Progenitor cell of endocrine pancreas (in vitro differentiated cells): ENCODE measurements around the gene RAB6A. TPM values are rescaled to one million over a fixed set of nuclear protein-coding genes. Genes with fewer than 3 reads are reported as not detected.
"Not testable (repeated sequence)": the region's sequence is repeated elsewhere in the genome, so short reads cannot be mapped to it uniquely, and the experiment has no call there.

Source experiments
- DNase-seq: peaks from one replicate; pipeline ENCODE4 v3.0.0; 2021; ENCODE audit warnings: low spot score; ENCODE audit not compliant: unreplicated experiment
- H3K27ac Mint-ChIP-seq: 2 replicates; pipeline ENCODE4 v1.8.0; 2021; ENCODE audit warnings: mild to moderate bottlenecking, moderate library complexity, mixed read lengths
- H3K27me3 Mint-ChIP-seq: 2 replicates; pipeline ENCODE4 v1.8.0; 2021; ENCODE audit warnings: mixed read lengths
- H3K36me3 Mint-ChIP-seq: 2 replicates; pipeline ENCODE4 v1.8.0; 2022; ENCODE audit warnings: mixed read lengths; ENCODE audit not compliant: insufficient read depth
- H3K4me1 Mint-ChIP-seq: 2 replicates; pipeline ENCODE4 v1.8.0; 2021; ENCODE audit warnings: low read depth, mixed read lengths
- H3K4me3 Mint-ChIP-seq: 2 replicates; pipeline ENCODE4 v1.8.0; 2021; ENCODE audit warnings: low read depth, mild to moderate bottlenecking, moderate library complexity, mixed read lengths
- H3K9me3 Mint-ChIP-seq: 2 replicates; pipeline ENCODE4 v1.8.0; 2021; ENCODE audit warnings: low read depth, mixed read lengths
- total RNA-seq: library from RNA; stranded (reverse); gene quantifications from 2 replicates; pipeline ENCODE4 v1.2.1, GENCODE V29; 2021
- TF ChIP-seq, protein P1 (sequence below): fragments of 200-600 bp; sonication (generic); IDR thresholded peaks from one replicate; pipeline ENCODE4 v1.5.0; 2021; ENCODE audit warnings: antibody characterized with exemption, mild to moderate bottlenecking; ENCODE audit not compliant: unreplicated experiment

The RAB6A gene
- total RNA-seq, 1 donor from 2014 or later: 88.6 TPM

DNA sequence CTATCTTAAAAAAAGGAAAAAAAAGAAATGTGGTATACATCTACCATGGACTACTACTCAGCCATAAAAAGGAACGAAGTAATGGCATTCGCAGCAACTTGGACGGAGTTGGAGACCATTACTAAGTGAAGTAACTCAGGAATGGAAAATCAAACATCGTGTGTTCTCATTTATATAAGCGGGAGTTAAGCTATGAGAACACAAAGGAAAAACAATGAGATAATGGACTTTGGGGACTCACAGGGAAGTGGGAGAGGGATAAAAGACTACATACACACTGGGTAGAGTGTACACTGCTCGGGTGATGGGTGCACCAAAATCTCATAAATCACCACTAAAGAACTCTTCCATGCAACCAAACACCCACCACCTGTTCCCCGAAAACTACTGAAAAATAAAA lies 11.8 kb downstream of the RAB6A start:
- peaks cover 1% of the 10 kb centered on the region for H3K4me1 Mint-ChIP-seq
- TF ChIP-seq, protein P1, sequence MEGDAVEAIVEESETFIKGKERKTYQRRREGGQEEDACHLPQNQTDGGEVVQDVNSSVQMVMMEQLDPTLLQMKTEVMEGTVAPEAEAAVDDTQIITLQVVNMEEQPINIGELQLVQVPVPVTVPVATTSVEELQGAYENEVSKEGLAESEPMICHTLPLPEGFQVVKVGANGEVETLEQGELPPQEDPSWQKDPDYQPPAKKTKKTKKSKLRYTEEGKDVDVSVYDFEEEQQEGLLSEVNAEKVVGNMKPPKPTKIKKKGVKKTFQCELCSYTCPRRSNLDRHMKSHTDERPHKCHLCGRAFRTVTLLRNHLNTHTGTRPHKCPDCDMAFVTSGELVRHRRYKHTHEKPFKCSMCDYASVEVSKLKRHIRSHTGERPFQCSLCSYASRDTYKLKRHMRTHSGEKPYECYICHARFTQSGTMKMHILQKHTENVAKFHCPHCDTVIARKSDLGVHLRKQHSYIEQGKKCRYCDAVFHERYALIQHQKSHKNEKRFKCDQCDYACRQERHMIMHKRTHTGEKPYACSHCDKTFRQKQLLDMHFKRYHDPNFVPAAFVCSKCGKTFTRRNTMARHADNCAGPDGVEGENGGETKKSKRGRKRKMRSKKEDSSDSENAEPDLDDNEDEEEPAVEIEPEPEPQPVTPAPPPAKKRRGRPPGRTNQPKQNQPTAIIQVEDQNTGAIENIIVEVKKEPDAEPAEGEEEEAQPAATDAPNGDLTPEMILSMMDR: no peak
- H3K36me3 Mint-ChIP-seq: peaks cover 5% of the 10 kb centered on the region
- H3K27me3 Mint-ChIP-seq: no peaks in the 10 kb centered on the region
- no peak for DNase-seq
- H3K4me3 Mint-ChIP-seq: no peak overlapping the region
- peak overlapping the region; percentile 84 for H3K27ac Mint-ChIP-seq
- H3K9me3 Mint-ChIP-seq: no peaks in the 10 kb centered on the region

DNA sequence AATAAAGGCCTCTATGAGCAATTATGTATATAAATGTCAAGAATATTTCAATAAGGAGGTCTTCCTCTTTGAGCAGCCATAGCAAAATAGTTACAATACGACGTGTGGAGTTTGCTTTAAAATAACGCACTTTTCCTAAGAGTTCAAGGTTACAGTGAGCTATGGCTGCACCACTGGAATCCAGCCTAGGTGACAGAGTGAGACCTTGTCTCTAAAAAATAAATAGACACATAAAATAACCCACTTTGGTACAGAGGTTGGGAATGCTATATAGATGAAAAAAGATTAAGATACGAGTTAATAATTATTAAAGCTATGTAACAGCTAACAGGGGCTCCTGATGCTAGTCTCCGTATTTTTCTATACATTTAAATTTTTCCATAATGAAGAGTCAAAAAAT lies 12.6 kb downstream of the RAB6A start:
- no peak for DNase-seq
- peaks cover 7% of the 10 kb centered on the region for H3K36me3 Mint-ChIP-seq
- TF ChIP-seq, protein P1: no peak
- no peaks in the 10 kb centered on the region for H3K27me3 Mint-ChIP-seq
- H3K4me1 Mint-ChIP-seq: peaks cover 3% of the 10 kb centered on the region
- H3K27ac Mint-ChIP-seq: no peak overlapping the region
- H3K9me3 Mint-ChIP-seq: no peaks in the 10 kb centered on the region
- no peak overlapping the region for H3K4me3 Mint-ChIP-seq

DNA sequence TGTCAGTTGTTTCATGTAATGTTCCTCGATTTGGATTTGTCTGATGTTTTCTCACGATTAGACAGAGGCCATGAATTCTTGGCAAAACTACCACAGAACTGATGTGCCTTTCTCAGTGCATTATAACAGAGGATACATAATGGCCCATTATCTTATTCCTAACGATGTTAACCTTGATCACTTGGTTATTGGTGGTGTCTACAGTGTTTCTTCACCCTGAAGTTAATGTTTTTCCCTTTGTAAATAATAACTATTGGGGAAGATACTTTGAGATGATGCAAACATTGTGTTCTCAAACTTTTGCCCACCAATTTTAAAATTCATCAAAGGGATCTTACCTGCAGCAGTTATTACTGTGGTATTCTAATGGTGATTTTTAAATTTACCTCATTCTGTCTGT lies 13.1 kb downstream of the RAB6A start:
- H3K4me3 Mint-ChIP-seq: no peak overlapping the region
- no peak overlapping the region for H3K27ac Mint-ChIP-seq
- H3K9me3 Mint-ChIP-seq: no peaks in the 10 kb centered on the region
- H3K36me3 Mint-ChIP-seq: peaks cover 8% of the 10 kb centered on the region
- H3K27me3 Mint-ChIP-seq: no peaks in the 10 kb centered on the region
- no peak for DNase-seq
- TF ChIP-seq, protein P1: no peak
- peaks cover 4% of the 10 kb centered on the region for H3K4me1 Mint-ChIP-seq

DNA sequence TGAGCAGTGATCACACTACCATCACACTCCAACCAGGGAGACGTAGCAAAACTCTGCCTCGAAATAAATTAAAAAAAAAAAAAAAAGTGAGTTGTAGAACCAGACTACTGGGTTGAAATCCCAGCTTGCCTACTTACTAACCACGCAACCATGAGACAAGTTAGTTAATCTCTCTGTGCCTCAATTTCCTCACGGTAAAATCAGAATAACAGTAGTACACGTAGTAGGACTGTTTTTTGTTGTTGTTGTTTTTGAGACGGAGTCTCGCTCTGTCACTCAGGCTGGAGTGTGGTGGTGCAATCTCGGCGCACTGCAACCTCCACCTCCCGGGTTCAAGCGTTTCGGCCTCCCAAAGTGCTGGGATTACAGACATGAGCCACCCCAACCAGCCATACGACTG lies 14.2 kb downstream of the RAB6A start:
- H3K4me3 Mint-ChIP-seq: no peak overlapping the region
- no peak for DNase-seq
- peaks cover 4% of the 10 kb centered on the region for H3K4me1 Mint-ChIP-seq
- H3K27me3 Mint-ChIP-seq: no peaks in the 10 kb centered on the region
- H3K36me3 Mint-ChIP-seq: peaks cover 8% of the 10 kb centered on the region
- no peaks in the 10 kb centered on the region for H3K9me3 Mint-ChIP-seq
- no peak overlapping the region for H3K27ac Mint-ChIP-seq
- TF ChIP-seq, protein P1: no peak

DNA sequence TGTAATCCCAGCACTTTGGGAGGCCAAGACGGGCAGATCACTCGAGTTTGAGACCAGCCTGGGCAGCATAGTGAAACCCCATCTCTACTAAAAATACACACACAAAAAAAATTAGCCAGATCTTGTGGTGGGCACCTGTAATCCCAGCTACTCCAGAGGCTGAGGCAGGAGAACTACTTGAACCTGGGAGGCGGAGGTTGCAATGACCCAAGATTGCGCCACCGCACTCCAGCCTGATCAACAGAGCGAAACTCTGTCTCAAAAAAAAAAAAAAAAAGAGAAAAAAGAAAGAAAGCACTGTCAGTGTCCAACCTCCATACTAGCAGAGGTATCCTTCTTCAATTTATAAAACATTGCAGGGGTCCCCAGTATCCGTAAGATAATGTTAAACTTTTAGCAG lies 17.8 kb downstream of the RAB6A start:
- Mint-ChIP-seq H3K27me3 (no peaks in the 10 kb centered on the region), H3K36me3 (peaks cover 11% of the 10 kb centered on the region), H3K4me1 (peaks cover 4% of the 10 kb centered on the region), H3K9me3 (no peaks in the 10 kb centered on the region), H3K27ac (no peak overlapping the region), H3K4me3 (no peak overlapping the region)
- TF ChIP-seq, protein P1: no peak
- no peak for DNase-seq

DNA sequence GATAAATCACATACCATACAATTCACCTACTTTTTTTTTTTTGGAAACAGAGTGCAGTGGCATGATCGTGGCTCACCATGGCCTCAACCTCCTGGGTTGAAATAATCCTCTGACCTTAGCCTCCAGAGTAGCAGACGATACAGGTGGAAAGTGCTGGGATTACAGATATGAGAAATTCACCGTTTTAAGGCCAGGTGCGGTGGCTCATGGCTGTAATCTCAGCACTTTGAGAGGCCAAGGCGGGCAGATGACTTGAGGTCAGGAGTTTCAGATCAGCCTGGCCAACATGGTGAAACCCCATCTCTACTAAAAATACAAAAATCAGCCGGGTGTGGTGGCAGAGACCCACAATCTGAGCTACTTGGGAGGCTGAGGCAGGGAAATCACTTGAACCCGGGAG lies 24.9 kb downstream of the RAB6A start:
- not testable (repeated sequence) for H3K4me3 Mint-ChIP-seq, H3K27ac Mint-ChIP-seq, H3K9me3 Mint-ChIP-seq, H3K4me1 Mint-ChIP-seq, DNase-seq, H3K27me3 Mint-ChIP-seq
- H3K36me3 Mint-ChIP-seq: peaks cover 19% of the 10 kb centered on the region
